Pons (tissue), 1 donor: Measurements from ENCODE around the gene PPP1R7.

Experiments used
- DNase-seq: peaks from one replicate; pipeline ENCODE4 v3.0.0-alpha.2; 2016; ENCODE audit warnings: low spot score

PPP1R7 gene

GRCh38 chr2:241168366-241168765 lies 18.1 kb downstream of the PPP1R7 start:
- no peak for DNase-seq

- DNase-seq: no peak
Observed at GRCh38 chr2:241173557-241173956, 23.3 kb downstream of the PPP1R7 start.

GRCh38 chr2:241177526-241178334 lies 27.5 kb downstream of the PPP1R7 start:
- no peak for DNase-seq

GRCh38 chr2:241178961-241179360 lies 28.7 kb downstream of the PPP1R7 start:
- no peak for DNase-seq

- DNase-seq: no peak
Observed at GRCh38 chr2:241179899-241180298, 29.6 kb downstream of the PPP1R7 start.

- DNase-seq: no peak
Observed at GRCh38 chr2:241180495-241180894, 30.2 kb downstream of the PPP1R7 start.

- DNase-seq: no peak
Observed at GRCh38 chr2:241182126-241182525, 31.9 kb downstream of the PPP1R7 start.

- no peak for DNase-seq
Observed at GRCh38 chr2:241182531-241183133, 32.4 kb downstream of the PPP1R7 start.

GRCh38 chr2:241183221-241183620 lies 33.0 kb downstream of the PPP1R7 start:
- DNase-seq: no peak

- no peak for DNase-seq
Observed at GRCh38 chr2:241184901-241185300, 34.6 kb downstream of the PPP1R7 start.

GRCh38 chr2:241185961-241186360 lies 35.7 kb downstream of the PPP1R7 start:
- no peak for DNase-seq

GRCh38 chr2:241187101-241187917 lies 37.0 kb downstream of the PPP1R7 start:
- no peak for DNase-seq

- DNase-seq: no peak
Observed at GRCh38 chr2:241187918-241188234, 37.6 kb downstream of the PPP1R7 start.

- DNase-seq: no peak
Observed at GRCh38 chr2:241188361-241189092, 38.3 kb downstream of the PPP1R7 start, which contains the start of gene ANO7. Gene ANO7, plus strand, starts transcription at chr2:241188677. Its CDS starts 1,387 bp downstream, at chr2:241190064.

GRCh38 chr2:241189093-241189855 lies 39.0 kb downstream of the PPP1R7 start:
- DNase-seq: no peak

GRCh38 chr2:241189856-241190201 lies 39.6 kb downstream of the PPP1R7 start:
- no peak for DNase-seq

GRCh38 chr2:241190291-241190981 lies 40.2 kb downstream of the PPP1R7 start:
- DNase-seq: no peak

GRCh38 chr2:241191081-241191480 lies 40.8 kb downstream of the PPP1R7 start:
- DNase-seq: no peak

GRCh38 chr2:241193271-241193670 lies 43.0 kb downstream of the PPP1R7 start:
- no peak for DNase-seq

GRCh38 chr2:241194811-241195210 lies 44.5 kb downstream of the PPP1R7 start:
- no peak for DNase-seq
